Hepatocyte (in vitro differentiated cells): Measurements from ENCODE around the gene ARHGAP15. TPM values are rescaled to one million over a fixed set of nuclear protein-coding genes. Genes with fewer than 3 reads are reported as not detected.

Experiments
- DNase-seq: peaks from one replicate; pipeline ENCODE4 v3.0.0-alpha.2; 2016; ENCODE audit warnings: low spot score
- H2AFZ ChIP-seq: fragments of 200-600 bp; sonication (generic); 2 replicates; pipeline ENCODE4 v1.6.0; 2016; ENCODE audit warnings: antibody characterized with exemption, mild to moderate bottlenecking
- H3K27ac ChIP-seq: fragments of 200-600 bp; sonication (generic); 2 replicates; pipeline ENCODE4 v1.5.1; 2016; ENCODE audit warnings: mild to moderate bottlenecking
- H3K27me3 ChIP-seq: fragments of 200-600 bp; sonication (generic); 2 replicates; pipeline ENCODE4 v1.6.1; 2016
- H3K36me3 ChIP-seq: fragments of 200-600 bp; sonication (generic); replicated peaks from 2 replicates; pipeline ENCODE4 v1.5.1; 2016; ENCODE audit warnings: low read depth; ENCODE audit not compliant: insufficient read depth
- H3K4me1 ChIP-seq: fragments of 200-600 bp; sonication (generic); 2 replicates; pipeline ENCODE4 v1.5.1; 2016; ENCODE audit warnings: mild to moderate bottlenecking, moderate library complexity; ENCODE audit not compliant: insufficient read depth
- H3K4me2 ChIP-seq: fragments of 200-600 bp; sonication (generic); 2 replicates; pipeline ENCODE4 v1.6.0; 2016
- H3K4me3 ChIP-seq: fragments of 200-600 bp; sonication (generic); 2 replicates; pipeline ENCODE4 v1.5.1; 2016; ENCODE audit warnings: mild to moderate bottlenecking
- H3K79me2 ChIP-seq: fragments of 200-600 bp; sonication (generic); 2 replicates; pipeline ENCODE4 v1.6.0; 2017; ENCODE audit warnings: mild to moderate bottlenecking
- H3K9me2 ChIP-seq: fragments of 200-600 bp; sonication (generic); replicated peaks from 2 replicates; pipeline ENCODE4 v1.6.0; 2017; ENCODE audit warnings: mild to moderate bottlenecking; ENCODE audit not compliant: insufficient read depth
- H3K9me3 ChIP-seq: fragments of 200-600 bp; sonication (generic); 2 replicates; pipeline ENCODE4 v1.5.1; 2016; ENCODE audit warnings: low read depth, mild to moderate bottlenecking
- H4K20me1 ChIP-seq: fragments of 200-600 bp; sonication (generic); 2 replicates; pipeline ENCODE4 v1.6.0; 2016; ENCODE audit warnings: mild to moderate bottlenecking; ENCODE audit not compliant: insufficient read depth, poor library complexity, severe bottlenecking
- CTCF ChIP-seq: fragments of 200-600 bp; sonication (generic); IDR thresholded peaks from 2 replicates; pipeline ENCODE4 v1.5.1; 2016; ENCODE audit warnings: antibody characterized with exemption, mild to moderate bottlenecking; ENCODE audit not compliant: poor library complexity
- EZH2 ChIP-seq: fragments of 200-600 bp; sonication (generic); IDR thresholded peaks from 2 replicates; pipeline ENCODE4 v1.6.1; 2016; ENCODE audit warnings: antibody characterized with exemption, mild to moderate bottlenecking, borderline replicate concordance
- EZH2phosphoT487 ChIP-seq: fragments of 200-600 bp; sonication (generic); IDR thresholded peaks from one replicate; pipeline ENCODE4 v1.6.1; 2018; ENCODE audit warnings: antibody characterized with exemption, mild to moderate bottlenecking, low read depth, moderate library complexity; ENCODE audit not compliant: unreplicated experiment, severe bottlenecking
- WGBS: methylation state at CpG from one replicate; pipeline ENCODE4 v1.1.6; 2016; ENCODE audit warnings: low lambda C conversion rate; ENCODE audit errors: missing lambda C conversion rate; 5-methylcytosine and 5-hydroxymethylcytosine counted together
- polyA plus RNA-seq: library from polyadenylated mRNA; unstranded; fragments of >200 nt; fragmentation: Nextera tagmentation; extraction: Ambion mirVana; gene quantifications from 2 replicates; pipeline ENCODE4 v1.2.1, GENCODE V29; 2016
- total RNA-seq: library from RNA; depleted of rRNA; stranded (reverse); fragments of >200 nt; gene quantifications from 2 replicates; pipeline ENCODE4 v1.2.3, GENCODE V29; 2014

ARHGAP15 gene
- total and polyA plus RNA-seq, 2 experiments from 2014 or later: 0.17 TPM; not detected in 1

- no peak overlapping the region for H3K4me2 ChIP-seq
- H3K4me1 ChIP-seq: no peaks in the 10 kb centered on the region
- H2AFZ ChIP-seq: no peak overlapping the region
- no peaks in the 10 kb centered on the region for H3K79me2 ChIP-seq
- H3K27me3 ChIP-seq: no peaks in the 10 kb centered on the region
- H3K4me3 ChIP-seq: no peak overlapping the region
- H3K9me2 ChIP-seq: no peaks in the 10 kb centered on the region
- DNase-seq: no peak
- WGBS: 97% methylated on average over 3 of the region's 3 CpGs
- no peaks in the 10 kb centered on the region for H3K36me3 ChIP-seq
- no peaks in the 10 kb centered on the region for H3K9me3 ChIP-seq
- no peaks in the 10 kb centered on the region for H4K20me1 ChIP-seq
- no peak overlapping the region for H3K27ac ChIP-seq
- no peak for TF ChIP-seq CTCF
- TF ChIP-seq EZH2phosphoT487: no peak
- no peak for TF ChIP-seq EZH2
Measured at GRCh38 chr2:143144813-143145455, 15.7 kb downstream of the ARHGAP15 start.

- Histone ChIP-seq H3K4me2 (no peak overlapping the region), H3K4me1 (no peaks in the 10 kb centered on the region), H2AFZ (no peak overlapping the region), H4K20me1 (no peaks in the 10 kb centered on the region), H3K9me3 (no peaks in the 10 kb centered on the region), H3K27me3 (no peaks in the 10 kb centered on the region), H3K9me2 (no peaks in the 10 kb centered on the region), H3K36me3 (no peaks in the 10 kb centered on the region), H3K79me2 (no peaks in the 10 kb centered on the region), H3K27ac (no peak overlapping the region), H3K4me3 (no peak overlapping the region)
- WGBS: 59% methylated on average over 1 of the region's 1 CpG
- DNase-seq: no peak
- TF ChIP-seq EZH2phosphoT487 (no peak), CTCF (no peak), EZH2 (no peak)
Measured at GRCh38 chr2:143146366-143146765, 17.1 kb downstream of the ARHGAP15 start.

GRCh38 chr2:143146815-143147530 is 17.8 kb downstream of the ARHGAP15 start:
- Histone ChIP-seq H3K27ac (no peak overlapping the region), H3K4me3 (no peak overlapping the region), H3K4me1 (no peaks in the 10 kb centered on the region), H3K79me2 (no peaks in the 10 kb centered on the region), H2AFZ (no peak overlapping the region), H4K20me1 (no peaks in the 10 kb centered on the region), H3K27me3 (no peaks in the 10 kb centered on the region), H3K9me3 (no peaks in the 10 kb centered on the region), H3K4me2 (no peak overlapping the region), H3K9me2 (no peaks in the 10 kb centered on the region), H3K36me3 (no peaks in the 10 kb centered on the region)
- 86% methylated on average over 7 of the region's 7 CpGs for WGBS
- TF ChIP-seq EZH2: no peak
- no peak for TF ChIP-seq CTCF
- TF ChIP-seq EZH2phosphoT487: no peak
- no peak for DNase-seq
